Endothelial cell of umbilical vein (primary cell): ENCODE data around the gene XNDC1N. TPM values are rescaled to one million over a fixed set of nuclear protein-coding genes. Genes with fewer than 3 reads are reported as not detected.
A peak's percentile ranks its signal among the peaks of the same experiment; 100 is the strongest.

Experiments
- BruUV-seq: library from RNA; stranded (reverse); fragments of 400-500 nt; replicated peaks from 2 replicates; lab custom pipeline; 2021; lab: Mats Ljungman, UMichigan
- CTCF ChIA-PET: fragments of 300-600, 350-600 bp; sonication (Branson Sonifier 250); formaldehyde crosslinking; loops from one replicate; lab custom pipeline; 2021; ENCODE audit warnings: antibody characterized with exemption, inconsistent platforms; lab: Charles Lee
- POLR2A ChIA-PET: fragments of 300-600, 350-600 bp; sonication (Branson Sonifier 250); formaldehyde crosslinking; loops from one replicate; lab custom pipeline; 2021; ENCODE audit warnings: antibody characterized with exemption, inconsistent platforms; lab: Charles Lee
- DNase-seq: peaks from one replicate; pipeline ENCODE4 v3.0.0-alpha.2; 2011; ENCODE audit warnings: low read depth, low spot score
- FAIRE-seq: peaks from 2 replicates; lab custom pipeline; 2011; peaks lifted over from hg19 to GRCh38; lab: Jason Lieb, UNC
- H2AFZ ChIP-seq: 2 replicates; pipeline ENCODE4 v1.6.0; 2012; ENCODE audit warnings: low read depth, low read length, control low read depth, inconsistent platforms
- H3K27ac ChIP-seq: 2 replicates; pipeline ENCODE4 v1.5.1; 2011; ENCODE audit warnings: low read depth, mild to moderate bottlenecking, control low read depth, low read length, moderate library complexity; ENCODE audit not compliant: insufficient read depth
- H3K27me3 ChIP-seq, 2 experiments: 2 replicates each; pipeline versions ENCODE4 v1.6.0 to v1.6.1; 2011; ENCODE audit warnings: low read length in 2 of 2, mixed read lengths in 1 of 2; ENCODE audit not compliant: control insufficient read depth in 2 of 2, insufficient read depth in 2 of 2
- H3K36me3 ChIP-seq, 2 experiments: 2 replicates in 1 of 2; 3 replicates in 1 of 2; pipeline ENCODE4 v1.5.1; 2011; ENCODE audit warnings: low read length in 2 of 2, mild to moderate bottlenecking in 1 of 2, moderate library complexity in 1 of 2; ENCODE audit not compliant: control insufficient read depth in 2 of 2, insufficient read depth in 2 of 2; ENCODE audit errors: extremely low read depth in 1 of 2
- H3K4me1 ChIP-seq: 3 replicates; pipeline ENCODE4 v1.5.1; 2011; ENCODE audit warnings: mild to moderate bottlenecking, low read length; ENCODE audit not compliant: control insufficient read depth, insufficient read depth; ENCODE audit errors: extremely low read depth
- H3K4me2 ChIP-seq: 2 replicates; pipeline ENCODE4 v1.6.1; 2011; ENCODE audit warnings: low read length, control low read depth, mixed read lengths; ENCODE audit not compliant: insufficient read depth
- H3K4me3 ChIP-seq, 3 experiments: fragments of 200-600 bp in 1 of 3; sonication (generic), shearing (Covaris generic) in 1 of 3; replicated peaks in 1 of 3; 2 replicates each; pipeline ENCODE4 v1.5.1; 2011 to 2016; ENCODE audit warnings: control low read depth in 3 of 3, low read length in 3 of 3, mild to moderate bottlenecking in 2 of 3, inconsistent platforms in 1 of 3, low read depth in 1 of 3, moderate library complexity in 1 of 3; ENCODE audit not compliant: insufficient read depth in 1 of 3
- H3K79me2 ChIP-seq: 2 replicates; pipeline ENCODE4 v1.6.0; 2012; ENCODE audit warnings: low read length, inconsistent platforms; ENCODE audit not compliant: control insufficient read depth, insufficient read depth
- H3K9ac ChIP-seq: replicated peaks from 2 replicates; pipeline ENCODE3; 2011; ENCODE audit warnings: low read length, control low read depth; ENCODE audit not compliant: insufficient read depth; ENCODE audit errors: extremely low read depth
- H3K9me1 ChIP-seq: replicated peaks from 3 replicates; pipeline ENCODE4 v1.6.0; 2011; ENCODE audit warnings: mild to moderate bottlenecking, low read length; ENCODE audit not compliant: control insufficient read depth, insufficient read depth; ENCODE audit errors: extremely low read depth
- H3K9me3 ChIP-seq: replicated peaks from 2 replicates; pipeline ENCODE4 v1.5.1; 2012; ENCODE audit warnings: low read length, inconsistent platforms; ENCODE audit not compliant: control insufficient read depth, insufficient read depth
- H4K20me1 ChIP-seq: replicated peaks from 2 replicates; pipeline ENCODE3; 2011; ENCODE audit warnings: mild to moderate bottlenecking, low read length; ENCODE audit not compliant: control insufficient read depth, insufficient read depth; ENCODE audit errors: extremely low read depth
- EZH2 ChIP-seq: IDR thresholded peaks from 2 replicates; pipeline ENCODE4 v1.6.1; 2012; ENCODE audit warnings: borderline replicate concordance, low read depth, mild to moderate bottlenecking, moderate library complexity, low read length, inconsistent platforms; ENCODE audit not compliant: severe bottlenecking
- FOS ChIP-seq: IDR thresholded peaks from 2 replicates; pipeline ENCODE4 v1.6.1; 2011; ENCODE audit warnings: mild to moderate bottlenecking, low read length, moderate library complexity, borderline replicate concordance; ENCODE audit not compliant: insufficient read depth
- GATA2 ChIP-seq: IDR thresholded peaks from 2 replicates; pipeline ENCODE4 v1.7.0; 2011; ENCODE audit warnings: low read depth, mild to moderate bottlenecking, moderate library complexity, mixed read lengths, low read length; ENCODE audit not compliant: insufficient read length, insufficient read depth
- JUN ChIP-seq: IDR thresholded peaks from 2 replicates; pipeline ENCODE4 v1.6.1; 2011; ENCODE audit warnings: borderline replicate concordance, low read depth; ENCODE audit not compliant: insufficient read length, insufficient read depth
- MYC ChIP-seq: IDR thresholded peaks from one replicate; pipeline ENCODE4 v1.6.1; 2011; ENCODE audit warnings: mild to moderate bottlenecking, low read depth, low read length
- POLR2A ChIP-seq: IDR thresholded peaks from 2 replicates; pipeline ENCODE4 v1.6.1; 2012; ENCODE audit warnings: low read depth, mild to moderate bottlenecking, control low read depth, low read length
- POLR2AphosphoS5 ChIP-seq: IDR thresholded peaks from 2 replicates; pipeline ENCODE4 v1.6.1; 2012; ENCODE audit warnings: low read depth, mild to moderate bottlenecking, control low read depth, low read length, moderate library complexity; ENCODE audit not compliant: insufficient read depth
- dilution Hi-C: fragments of 300-500 bp; cut with MboI; formaldehyde crosslinking; loops from one replicate; pipeline ENCODE4 v1.15.0; 2019; ENCODE audit warnings: low sequenced_read_pairs; ENCODE audit not compliant: extremely low pct_ligation_motif_present
- intact Hi-C: fragments of 100-400 bp; cut with micrococcal nuclease; formaldehyde crosslinking; loops from one replicate; pipeline ENCODE4 v1.10.0; 2022
- polyA plus RNA-seq, 4 experiments: library from polyadenylated mRNA; depleted of rRNA in 3 of 4; stranded (reverse) in 3 of 4; unstranded in 1 of 4; fragments of >200 nt; gene quantifications; 2 replicates each; pipeline versions ENCODE4 v1.2.1 to v1.2.3, GENCODE V29; 2011 to 2012; ENCODE audit warnings: missing spikeins in 1 of 4
- total RNA-seq: library from RNA; stranded (reverse); gene quantifications from 2 replicates; pipeline ENCODE4 v1.2.3, GENCODE V29; 2021
- TF ChIP-seq, protein P1 (sequence below), 2 donors: IDR thresholded peaks; 1 replicate in 1 of 2; 2 replicates in 1 of 2; pipeline ENCODE4 v1.5.1; 2011; ENCODE audit warnings: low read length in 2 of 2, mild to moderate bottlenecking in 2 of 2, moderate library complexity in 2 of 2, control low read depth in 1 of 2, inconsistent platforms in 1 of 2, low read depth in 1 of 2; ENCODE audit not compliant: insufficient read depth in 1 of 2; ENCODE audit errors: extremely low read depth in 1 of 2
- TF ChIP-seq, protein P2 (sequence below): IDR thresholded peaks from 2 replicates; pipeline ENCODE4 v1.6.1; 2011; ENCODE audit not compliant: insufficient read depth, insufficient read length

Gene XNDC1N
- total and polyA plus RNA-seq, 2 donors (not counting 3 experiments of a cell fraction or from before 2014, with no cell fraction given) = 3.5 to 9.0 TPM

DNA sequence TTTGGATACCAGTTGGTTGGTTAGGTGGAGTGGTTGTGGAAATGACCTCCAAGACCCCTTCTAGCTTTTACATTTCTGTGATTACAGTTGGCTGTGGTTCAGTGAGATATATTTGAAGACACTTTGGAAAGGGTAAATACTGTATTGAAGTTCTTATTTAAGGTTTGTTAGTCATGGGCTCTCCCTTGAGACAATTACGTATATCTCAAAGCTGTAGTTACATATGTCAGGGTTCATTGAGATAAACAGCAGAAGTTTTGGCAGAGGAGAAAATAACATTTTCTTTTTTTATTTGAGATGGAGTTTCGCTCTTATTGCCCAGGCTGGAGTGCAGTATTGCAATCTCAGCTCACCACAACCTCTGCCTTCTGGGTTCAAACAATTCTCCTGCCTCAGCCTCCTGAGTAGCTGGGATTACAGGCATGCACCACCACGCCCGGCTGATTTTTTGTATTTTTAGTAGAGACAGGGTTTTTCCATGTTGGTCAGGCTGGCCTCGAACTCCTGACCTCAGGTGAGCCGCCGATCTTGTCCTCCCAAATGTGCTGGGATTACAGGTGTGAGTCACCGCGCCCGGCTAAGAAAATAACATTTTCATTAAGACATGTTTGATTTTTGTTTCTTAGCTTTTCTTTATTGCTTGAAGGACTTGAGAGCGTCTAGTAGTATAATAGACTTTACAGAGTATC, 2.3 kb upstream of the XNDC1N start:
- H3K9me1 ChIP-seq = no peaks in the 10 kb centered on the region
- DNase-seq (no peak), FAIRE-seq (no peak)
- no peaks in the 10 kb centered on the region for H3K36me3 ChIP-seq
- no peaks in the 10 kb centered on the region for H4K20me1 ChIP-seq
- H3K9ac ChIP-seq = no peak overlapping the region
- TF ChIP-seq EZH2 (no peak), JUN (no peak), GATA2 (no peak), MYC (no peak), POLR2A (no peak), POLR2AphosphoS5 (no peak), FOS (no peak)
- TF ChIP-seq, protein P1, sequence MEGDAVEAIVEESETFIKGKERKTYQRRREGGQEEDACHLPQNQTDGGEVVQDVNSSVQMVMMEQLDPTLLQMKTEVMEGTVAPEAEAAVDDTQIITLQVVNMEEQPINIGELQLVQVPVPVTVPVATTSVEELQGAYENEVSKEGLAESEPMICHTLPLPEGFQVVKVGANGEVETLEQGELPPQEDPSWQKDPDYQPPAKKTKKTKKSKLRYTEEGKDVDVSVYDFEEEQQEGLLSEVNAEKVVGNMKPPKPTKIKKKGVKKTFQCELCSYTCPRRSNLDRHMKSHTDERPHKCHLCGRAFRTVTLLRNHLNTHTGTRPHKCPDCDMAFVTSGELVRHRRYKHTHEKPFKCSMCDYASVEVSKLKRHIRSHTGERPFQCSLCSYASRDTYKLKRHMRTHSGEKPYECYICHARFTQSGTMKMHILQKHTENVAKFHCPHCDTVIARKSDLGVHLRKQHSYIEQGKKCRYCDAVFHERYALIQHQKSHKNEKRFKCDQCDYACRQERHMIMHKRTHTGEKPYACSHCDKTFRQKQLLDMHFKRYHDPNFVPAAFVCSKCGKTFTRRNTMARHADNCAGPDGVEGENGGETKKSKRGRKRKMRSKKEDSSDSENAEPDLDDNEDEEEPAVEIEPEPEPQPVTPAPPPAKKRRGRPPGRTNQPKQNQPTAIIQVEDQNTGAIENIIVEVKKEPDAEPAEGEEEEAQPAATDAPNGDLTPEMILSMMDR (IDR thresholded peaks at IDR 0.05; ENCODE audit: extremely low read depth in 1 of 2, insufficient read depth in 1 of 2, low read depth in 1 of 2, low read length in 2 of 2) = no peak
- TF ChIP-seq, protein P2, sequence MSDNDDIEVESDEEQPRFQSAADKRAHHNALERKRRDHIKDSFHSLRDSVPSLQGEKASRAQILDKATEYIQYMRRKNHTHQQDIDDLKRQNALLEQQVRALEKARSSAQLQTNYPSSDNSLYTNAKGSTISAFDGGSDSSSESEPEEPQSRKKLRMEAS = no peak
- no peaks in the 10 kb centered on the region for H3K27me3 ChIP-seq
- no peak overlapping the region for H3K27ac ChIP-seq
- no peaks in the 10 kb centered on the region for H3K9me3 ChIP-seq
- peaks cover 71% of the 10 kb centered on the region for H3K79me2 ChIP-seq
- peak overlapping the region in 2 of 3 experiments; percentile 78 to 95 for H3K4me3 ChIP-seq
- peak overlapping the region; percentile 75 for H3K4me2 ChIP-seq
- dilution Hi-C loops (no loop called here), intact Hi-C loops (no loop called here)
- ChIA-PET CTCF (interaction anchor here (4.2 kb wide), 1 partner anchor 13 kb away, joined by 20 read pairs; no protein-coding TSS in a partner anchor), POLR2A (no interaction called here)
- no TSS peak for BruUV-seq
- no peak overlapping the region for H2AFZ ChIP-seq
- H3K4me1 ChIP-seq = peaks cover 70% of the 10 kb centered on the region
